Measurements from ENCODE around the gene SPPL3. TPM values are rescaled to one million over a fixed set of nuclear protein-coding genes. Genes with fewer than 3 reads are reported as not detected.

The SPPL3 gene
- total and polyA plus RNA-seq, 2 donors from 2014 or later = 23.8 to 51.9 TPM

GRCh38 chr12:120938496-120938895, 34.3 kb upstream of the SPPL3 start:
- Histone ChIP-seq H3K4me1 (ENCODE audit: control insufficient read depth in 2 of 3, insufficient read depth in 2 of 3, low read depth in 1 of 3, low read length in 3 of 3) (no peaks in the 10 kb centered on the region), H3K27ac (ENCODE audit: low read depth in 2 of 2, low read length in 2 of 2) (no peak overlapping the region), H3K4me3 (ENCODE audit: low read length in 3 of 3) (no peak overlapping the region), H3K36me3 (ENCODE audit: control insufficient read depth in 2 of 3, insufficient read depth in 3 of 3, low read length in 3 of 3) (no peaks in the 10 kb centered on the region), H3K9ac (ENCODE audit: low read length in 3 of 3) (no peak overlapping the region), H3K27me3 (ENCODE audit: control insufficient read depth, insufficient read depth, low read length) (no peaks in the 10 kb centered on the region), H3K9me3 (ENCODE audit: control insufficient read depth in 2 of 3, insufficient read depth in 1 of 3, low read length in 3 of 3) (no peaks in the 10 kb centered on the region)
- TF ChIP-seq, protein P1, sequence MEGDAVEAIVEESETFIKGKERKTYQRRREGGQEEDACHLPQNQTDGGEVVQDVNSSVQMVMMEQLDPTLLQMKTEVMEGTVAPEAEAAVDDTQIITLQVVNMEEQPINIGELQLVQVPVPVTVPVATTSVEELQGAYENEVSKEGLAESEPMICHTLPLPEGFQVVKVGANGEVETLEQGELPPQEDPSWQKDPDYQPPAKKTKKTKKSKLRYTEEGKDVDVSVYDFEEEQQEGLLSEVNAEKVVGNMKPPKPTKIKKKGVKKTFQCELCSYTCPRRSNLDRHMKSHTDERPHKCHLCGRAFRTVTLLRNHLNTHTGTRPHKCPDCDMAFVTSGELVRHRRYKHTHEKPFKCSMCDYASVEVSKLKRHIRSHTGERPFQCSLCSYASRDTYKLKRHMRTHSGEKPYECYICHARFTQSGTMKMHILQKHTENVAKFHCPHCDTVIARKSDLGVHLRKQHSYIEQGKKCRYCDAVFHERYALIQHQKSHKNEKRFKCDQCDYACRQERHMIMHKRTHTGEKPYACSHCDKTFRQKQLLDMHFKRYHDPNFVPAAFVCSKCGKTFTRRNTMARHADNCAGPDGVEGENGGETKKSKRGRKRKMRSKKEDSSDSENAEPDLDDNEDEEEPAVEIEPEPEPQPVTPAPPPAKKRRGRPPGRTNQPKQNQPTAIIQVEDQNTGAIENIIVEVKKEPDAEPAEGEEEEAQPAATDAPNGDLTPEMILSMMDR (IDR thresholded peaks at IDR 0.05; ENCODE audit: borderline replicate concordance, extremely low read depth, insufficient read depth) = no peak
- intact Hi-C loops (cut with DNase I) = no loop called here
- FAIRE-seq (no peak), DNase-seq (no peak)

DNA sequence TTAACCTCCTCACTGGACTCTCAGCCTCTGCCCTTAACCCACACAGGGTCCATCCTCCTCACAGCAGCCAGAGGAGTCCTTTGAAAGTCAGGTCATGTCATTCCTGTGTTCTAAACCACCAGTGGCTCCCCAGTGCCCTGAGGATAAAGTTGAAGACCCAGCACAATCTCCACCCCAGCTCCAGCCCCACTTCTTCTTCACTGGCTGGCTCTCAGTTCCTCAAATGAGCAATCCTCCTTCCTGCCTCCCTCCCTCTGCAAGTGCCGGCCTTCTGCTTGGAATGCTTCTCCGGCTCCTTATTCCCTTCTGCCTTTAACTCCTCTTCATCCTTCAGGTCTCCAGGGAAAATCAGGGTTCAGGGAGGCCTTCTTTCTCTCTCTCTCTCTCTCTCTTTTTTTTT, 32.0 kb upstream of the SPPL3 start:
- TF ChIP-seq, protein P1 (IDR thresholded peaks at IDR 0.05; ENCODE audit: borderline replicate concordance, extremely low read depth, insufficient read depth) = no peak
- no peak for DNase-seq
- Histone ChIP-seq H3K27me3 (ENCODE audit: control insufficient read depth, insufficient read depth, low read length) (no peaks in the 10 kb centered on the region), H3K27ac (ENCODE audit: low read depth in 2 of 2, low read length in 2 of 2) (no peak overlapping the region), H3K36me3 (ENCODE audit: control insufficient read depth in 2 of 3, insufficient read depth in 3 of 3, low read length in 3 of 3) (no peaks in the 10 kb centered on the region), H3K9ac (ENCODE audit: low read length in 3 of 3) (no peak overlapping the region), H3K4me1 (ENCODE audit: control insufficient read depth in 2 of 3, insufficient read depth in 2 of 3, low read depth in 1 of 3, low read length in 3 of 3) (no peaks in the 10 kb centered on the region), H3K4me3 (ENCODE audit: low read length in 3 of 3) (no peak overlapping the region), H3K9me3 (ENCODE audit: control insufficient read depth in 2 of 3, insufficient read depth in 1 of 3, low read length in 3 of 3) (no peaks in the 10 kb centered on the region)
- intact Hi-C loops (cut with DNase I) = no loop called here
- no peak for FAIRE-seq

- FAIRE-seq = no peak
- no peak overlapping the region for H3K27ac ChIP-seq (ENCODE audit: low read depth in 2 of 2, low read length in 2 of 2)
- H3K9ac ChIP-seq (ENCODE audit: low read length in 3 of 3) = no peak overlapping the region
- H3K36me3 ChIP-seq (ENCODE audit: control insufficient read depth in 2 of 3, insufficient read depth in 3 of 3, low read length in 3 of 3) = no peaks in the 10 kb centered on the region
- H3K27me3 ChIP-seq (ENCODE audit: control insufficient read depth, insufficient read depth, low read length) = no peaks in the 10 kb centered on the region
- DNase-seq = no peak
- TF ChIP-seq, protein P1 (IDR thresholded peaks at IDR 0.05; ENCODE audit: borderline replicate concordance, extremely low read depth, insufficient read depth) = no peak
- intact Hi-C loops (cut with DNase I) = no loop called here
- no peaks in the 10 kb centered on the region for H3K4me1 ChIP-seq (ENCODE audit: control insufficient read depth in 2 of 3, insufficient read depth in 2 of 3, low read depth in 1 of 3, low read length in 3 of 3)
- H3K9me3 ChIP-seq (ENCODE audit: control insufficient read depth in 2 of 3, insufficient read depth in 1 of 3, low read length in 3 of 3) = no peaks in the 10 kb centered on the region
- no peak overlapping the region for H3K4me3 ChIP-seq (ENCODE audit: low read length in 3 of 3)
Measured at GRCh38 chr12:120933786-120934185, 29.6 kb upstream of the SPPL3 start.

DNA sequence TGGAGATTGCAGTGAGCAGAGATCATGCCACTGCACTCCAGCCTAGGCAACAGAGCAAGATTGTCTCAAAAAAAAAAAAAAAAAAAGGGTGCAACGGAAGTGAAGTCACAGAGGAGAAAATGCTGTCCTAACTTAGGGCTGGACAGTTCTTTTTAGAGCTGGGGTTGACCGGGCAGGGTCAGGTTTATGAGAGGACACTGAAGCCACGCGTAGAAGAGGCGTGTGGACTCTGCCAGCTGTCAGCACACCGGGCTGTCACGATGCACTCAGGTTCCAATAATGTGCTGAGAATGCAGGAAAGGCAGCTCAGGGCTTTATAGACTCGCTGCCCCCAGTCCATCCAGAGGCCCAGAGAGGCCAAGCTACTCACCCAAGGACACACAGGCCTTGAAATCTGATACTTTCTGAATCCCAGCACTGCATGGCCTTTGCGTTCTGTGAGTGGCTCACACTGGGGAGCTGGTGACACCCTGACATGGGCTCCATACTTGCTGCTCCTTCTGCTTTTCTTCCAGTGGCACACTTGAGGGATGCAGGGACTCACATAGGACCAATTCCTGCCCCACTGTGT, 28.9 kb upstream of the SPPL3 start:
- Histone ChIP-seq H3K9me3 (ENCODE audit: control insufficient read depth in 2 of 3, insufficient read depth in 1 of 3, low read length in 3 of 3) (no peaks in the 10 kb centered on the region), H3K9ac (ENCODE audit: low read length in 3 of 3) (no peak overlapping the region), H3K4me3 (ENCODE audit: low read length in 3 of 3) (no peak overlapping the region), H3K36me3 (ENCODE audit: control insufficient read depth in 2 of 3, insufficient read depth in 3 of 3, low read length in 3 of 3) (no peaks in the 10 kb centered on the region), H3K4me1 (ENCODE audit: control insufficient read depth in 2 of 3, insufficient read depth in 2 of 3, low read depth in 1 of 3, low read length in 3 of 3) (no peaks in the 10 kb centered on the region), H3K27me3 (ENCODE audit: control insufficient read depth, insufficient read depth, low read length) (no peaks in the 10 kb centered on the region), H3K27ac (ENCODE audit: low read depth in 2 of 2, low read length in 2 of 2) (no peak overlapping the region)
- TF ChIP-seq, protein P1 (IDR thresholded peaks at IDR 0.05; ENCODE audit: borderline replicate concordance, extremely low read depth, insufficient read depth) = no peak
- FAIRE-seq (no peak), DNase-seq (no peak)
- intact Hi-C loops (cut with DNase I) = no loop called here

Measured in kidney (tissue), 14 donors.